Measurements from ENCODE around the gene ITGA11. TPM values are rescaled to one million over a fixed set of nuclear protein-coding genes. Genes with fewer than 3 reads are reported as not detected.

The ITGA11 gene
- total RNA-seq, 1 donor from 2014 or later: not detected

DNA sequence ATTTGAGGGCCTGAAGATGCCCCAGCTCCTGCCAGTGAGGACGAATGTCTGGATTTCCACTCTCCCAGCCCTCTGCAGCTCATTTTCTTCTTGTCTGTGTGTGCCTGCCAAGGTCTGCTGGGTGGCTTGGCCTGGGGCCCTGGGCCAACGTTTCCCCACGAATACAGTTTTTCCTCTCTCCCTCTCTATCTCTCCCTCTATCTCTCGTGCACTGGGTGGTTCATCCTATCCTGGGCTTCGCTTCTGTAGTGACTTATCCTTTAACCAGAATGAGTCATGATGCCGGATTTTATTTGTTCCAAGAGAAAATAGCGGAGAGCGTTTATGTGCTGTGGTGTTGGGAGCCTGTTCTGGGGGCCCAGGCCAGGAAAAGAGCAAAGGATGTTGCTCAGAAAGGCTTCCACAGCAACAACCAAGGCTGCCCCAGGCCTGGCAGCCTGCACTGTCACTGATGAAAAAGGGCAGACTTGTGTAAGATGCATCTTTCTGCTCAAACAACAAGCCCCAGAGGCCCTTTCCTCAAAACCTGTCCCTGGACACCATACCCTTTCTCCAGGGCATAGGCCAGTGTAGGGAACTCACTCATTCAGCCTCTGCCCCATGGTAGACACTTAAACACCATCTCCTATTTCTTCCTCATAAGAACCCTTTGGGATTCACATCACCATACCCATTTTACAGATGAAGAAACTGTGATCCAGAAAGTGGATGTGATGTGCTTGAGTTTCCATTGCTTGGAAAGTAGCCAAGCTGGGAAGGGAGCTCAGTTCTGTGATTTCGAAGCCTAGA is 47.3 kb downstream of the ITGA11 start:
- Mint-ChIP-seq H3K36me3 (ENCODE audit: insufficient read depth) (no peaks in the 10 kb centered on the region), H3K4me3 (ENCODE audit: low read depth) (no peak overlapping the region), H3K27ac (no peak overlapping the region), H3K4me1 (ENCODE audit: low read depth) (no peaks in the 10 kb centered on the region), H3K9me3 (ENCODE audit: low read depth) (peaks cover 3% of the 10 kb centered on the region), H3K27me3 (no peaks in the 10 kb centered on the region)
- no peak for DNase-seq (ENCODE audit: low spot score, unreplicated experiment)
- TF ChIP-seq, protein P1, sequence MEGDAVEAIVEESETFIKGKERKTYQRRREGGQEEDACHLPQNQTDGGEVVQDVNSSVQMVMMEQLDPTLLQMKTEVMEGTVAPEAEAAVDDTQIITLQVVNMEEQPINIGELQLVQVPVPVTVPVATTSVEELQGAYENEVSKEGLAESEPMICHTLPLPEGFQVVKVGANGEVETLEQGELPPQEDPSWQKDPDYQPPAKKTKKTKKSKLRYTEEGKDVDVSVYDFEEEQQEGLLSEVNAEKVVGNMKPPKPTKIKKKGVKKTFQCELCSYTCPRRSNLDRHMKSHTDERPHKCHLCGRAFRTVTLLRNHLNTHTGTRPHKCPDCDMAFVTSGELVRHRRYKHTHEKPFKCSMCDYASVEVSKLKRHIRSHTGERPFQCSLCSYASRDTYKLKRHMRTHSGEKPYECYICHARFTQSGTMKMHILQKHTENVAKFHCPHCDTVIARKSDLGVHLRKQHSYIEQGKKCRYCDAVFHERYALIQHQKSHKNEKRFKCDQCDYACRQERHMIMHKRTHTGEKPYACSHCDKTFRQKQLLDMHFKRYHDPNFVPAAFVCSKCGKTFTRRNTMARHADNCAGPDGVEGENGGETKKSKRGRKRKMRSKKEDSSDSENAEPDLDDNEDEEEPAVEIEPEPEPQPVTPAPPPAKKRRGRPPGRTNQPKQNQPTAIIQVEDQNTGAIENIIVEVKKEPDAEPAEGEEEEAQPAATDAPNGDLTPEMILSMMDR (IDR thresholded peaks at IDR 0.05; ENCODE audit: unreplicated experiment): no peak

DNA sequence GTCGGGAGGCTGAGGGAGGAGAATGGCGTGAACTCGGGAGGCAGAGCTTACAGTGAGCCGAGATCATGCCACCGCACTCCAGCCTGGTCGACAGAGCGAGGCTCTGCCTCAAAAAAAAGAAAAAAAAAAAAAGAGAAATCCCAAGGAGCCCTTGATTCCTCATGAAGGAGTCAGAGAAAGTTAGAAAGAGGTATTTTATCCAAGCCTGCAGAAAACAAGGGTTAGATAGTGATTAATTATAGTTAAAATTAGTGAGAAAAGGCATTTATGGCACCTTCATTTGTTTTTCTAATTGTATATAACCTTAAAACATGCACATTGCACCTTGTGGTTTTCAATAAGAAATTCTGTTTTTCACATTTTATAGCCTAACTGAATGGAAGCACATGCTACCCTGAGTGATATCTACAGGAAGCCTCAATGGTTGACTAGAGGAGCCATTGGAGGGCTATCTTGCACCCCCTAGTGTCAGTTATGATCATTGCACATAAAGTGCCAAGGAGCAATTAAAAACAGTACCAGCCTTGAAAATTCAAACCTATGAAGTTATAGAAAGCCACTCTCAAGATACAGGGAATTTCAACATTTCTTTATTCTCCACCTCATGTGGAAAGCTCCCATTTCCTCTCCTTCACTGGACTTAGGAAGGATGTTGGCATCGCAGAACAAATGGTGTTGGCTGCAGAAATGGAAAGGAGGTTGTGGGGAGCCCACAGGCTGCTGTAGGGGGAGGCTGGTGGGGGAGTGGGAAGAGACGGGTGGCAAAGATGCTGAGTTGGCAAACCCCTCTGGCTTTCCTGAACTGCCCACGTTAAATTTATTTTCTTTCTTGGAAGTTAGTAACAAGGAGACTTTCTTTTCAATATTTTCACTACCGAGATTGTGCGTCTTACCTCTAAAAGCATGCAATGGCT is 48.5 kb downstream of the ITGA11 start:
- Mint-ChIP-seq H3K4me3 (ENCODE audit: low read depth) (no peak overlapping the region), H3K9me3 (ENCODE audit: low read depth) (peaks cover 3% of the 10 kb centered on the region), H3K4me1 (ENCODE audit: low read depth) (no peaks in the 10 kb centered on the region), H3K36me3 (ENCODE audit: insufficient read depth) (no peaks in the 10 kb centered on the region), H3K27me3 (no peaks in the 10 kb centered on the region), H3K27ac (no peak overlapping the region)
- TF ChIP-seq, protein P1 (IDR thresholded peaks at IDR 0.05; ENCODE audit: unreplicated experiment): peak; percentile 57
- DNase-seq (ENCODE audit: low spot score, unreplicated experiment): no peak

DNA sequence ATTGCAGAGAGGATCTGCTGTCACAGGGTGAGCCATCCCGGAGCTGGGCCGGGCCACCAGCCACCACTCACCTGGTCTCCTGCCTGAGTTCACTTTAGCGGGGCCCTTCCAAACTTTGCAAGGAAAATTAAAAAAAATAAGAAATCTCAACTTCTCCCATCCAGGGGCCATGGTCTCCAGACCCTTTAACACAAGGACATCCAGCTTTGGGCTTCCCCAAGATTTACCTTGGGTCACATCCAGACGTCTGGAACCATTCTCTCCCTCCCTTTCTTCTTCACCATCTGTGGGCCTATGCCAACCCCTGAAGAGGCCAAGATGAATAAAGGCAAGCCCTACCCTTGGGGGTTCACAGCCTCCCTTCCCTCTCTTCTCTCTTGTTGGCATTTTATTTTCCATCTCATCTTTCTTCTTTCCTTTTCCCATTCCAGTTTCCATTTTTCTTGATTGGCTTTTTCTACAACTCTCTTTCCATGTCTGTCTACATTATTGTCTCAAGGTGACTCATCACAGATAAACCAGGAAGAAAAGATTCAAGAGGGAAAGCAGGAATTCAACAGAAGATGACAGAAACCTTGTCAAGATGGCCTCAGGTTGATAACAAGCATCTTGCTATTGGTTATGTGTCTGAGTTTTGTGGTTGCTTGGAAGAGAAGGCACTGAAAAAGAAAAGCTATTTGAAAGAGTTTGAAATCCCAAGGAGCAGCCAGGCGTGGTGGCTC is 49.5 kb downstream of the ITGA11 start:
- H3K4me1 Mint-ChIP-seq (ENCODE audit: low read depth): no peaks in the 10 kb centered on the region
- TF ChIP-seq, protein P1 (IDR thresholded peaks at IDR 0.05; ENCODE audit: unreplicated experiment): no peak
- peaks cover 3% of the 10 kb centered on the region for H3K9me3 Mint-ChIP-seq (ENCODE audit: low read depth)
- no peak overlapping the region for H3K27ac Mint-ChIP-seq
- no peak overlapping the region for H3K4me3 Mint-ChIP-seq (ENCODE audit: low read depth)
- no peaks in the 10 kb centered on the region for H3K27me3 Mint-ChIP-seq
- no peaks in the 10 kb centered on the region for H3K36me3 Mint-ChIP-seq (ENCODE audit: insufficient read depth)
- no peak for DNase-seq (ENCODE audit: low spot score, unreplicated experiment)

DNA sequence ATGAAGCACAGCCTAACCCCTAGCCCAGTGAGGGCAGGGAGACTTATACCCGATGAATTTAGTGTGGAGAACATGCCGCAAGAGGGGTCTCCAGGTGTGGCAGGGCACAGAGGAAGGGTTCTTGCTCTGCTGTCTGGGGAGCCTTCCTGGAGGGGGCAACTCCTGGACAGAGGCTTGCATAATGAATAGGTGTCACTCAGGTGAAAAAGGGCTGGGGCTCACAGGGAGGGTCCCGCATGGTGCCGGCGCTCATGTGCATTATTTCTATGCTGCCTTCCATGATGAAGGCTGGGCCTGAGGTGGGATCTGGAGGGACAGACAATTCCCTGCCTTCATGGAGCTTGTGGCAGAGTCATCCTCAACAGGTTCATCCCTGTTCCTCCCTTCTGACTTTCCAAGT is 51.5 kb downstream of the ITGA11 start:
- TF ChIP-seq, protein P1 (IDR thresholded peaks at IDR 0.05; ENCODE audit: unreplicated experiment): no peak
- H3K9me3 Mint-ChIP-seq (ENCODE audit: low read depth): peaks cover 3% of the 10 kb centered on the region
- no peak overlapping the region for H3K4me3 Mint-ChIP-seq (ENCODE audit: low read depth)
- H3K27ac Mint-ChIP-seq: no peak overlapping the region
- H3K36me3 Mint-ChIP-seq (ENCODE audit: insufficient read depth): no peaks in the 10 kb centered on the region
- no peak for DNase-seq (ENCODE audit: low spot score, unreplicated experiment)
- no peaks in the 10 kb centered on the region for H3K27me3 Mint-ChIP-seq
- no peaks in the 10 kb centered on the region for H3K4me1 Mint-ChIP-seq (ENCODE audit: low read depth)

DNA sequence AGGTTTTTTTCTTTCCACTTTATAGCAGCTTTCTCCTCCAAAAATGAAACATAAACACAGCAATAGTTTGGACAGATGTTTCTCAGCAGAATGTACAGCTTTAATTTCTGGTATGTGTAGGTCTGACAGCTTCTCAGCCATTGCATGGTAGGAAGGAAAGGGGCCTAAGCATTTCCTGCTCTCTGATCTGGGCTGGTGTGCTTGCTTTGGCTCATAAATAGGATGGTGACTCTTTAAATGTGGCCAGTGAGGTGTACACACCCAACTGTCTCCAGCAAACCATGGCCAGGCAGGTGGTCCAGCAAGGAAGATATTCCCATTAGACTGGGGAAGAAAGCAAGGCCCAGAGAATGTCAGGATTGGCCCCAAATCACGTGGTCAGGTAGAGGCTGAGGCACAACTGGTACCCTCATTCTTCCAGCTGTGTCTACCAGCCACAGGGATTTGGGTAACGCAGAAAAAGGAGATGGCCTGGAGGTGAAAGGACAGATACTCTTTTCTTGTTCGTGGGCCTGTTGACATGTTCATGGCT is 52.1 kb downstream of the ITGA11 start:
- no peaks in the 10 kb centered on the region for H3K27me3 Mint-ChIP-seq
- H3K4me3 Mint-ChIP-seq (ENCODE audit: low read depth): no peak overlapping the region
- peaks cover 3% of the 10 kb centered on the region for H3K9me3 Mint-ChIP-seq (ENCODE audit: low read depth)
- TF ChIP-seq, protein P1 (IDR thresholded peaks at IDR 0.05; ENCODE audit: unreplicated experiment): no peak
- no peaks in the 10 kb centered on the region for H3K36me3 Mint-ChIP-seq (ENCODE audit: insufficient read depth)
- no peak overlapping the region for H3K27ac Mint-ChIP-seq
- H3K4me1 Mint-ChIP-seq (ENCODE audit: low read depth): no peaks in the 10 kb centered on the region
- no peak for DNase-seq (ENCODE audit: low spot score, unreplicated experiment)
